HG02938 (cell line): ENCODE measurements around the gene MLST8.
"Not testable (repeated sequence)": the region's sequence is repeated elsewhere in the genome, so short reads cannot be mapped to it uniquely, and the experiment has no call there.

Source experiments
- ATAC-seq: cut with Tn5 transposase; IDR thresholded peaks from one replicate; pipeline ENCODE4 v1.9.1; 2021; ENCODE audit warnings: mild to moderate bottlenecking, moderate library complexity; ENCODE audit not compliant: unreplicated experiment

Gene MLST8

GRCh38 chr16:2229091-2229490 lies 23.8 kb downstream of the MLST8 start:
- ATAC-seq: no peak

GRCh38 chr16:2229632-2230250 lies 24.5 kb downstream of the MLST8 start:
- ATAC-seq: no peak

GRCh38 chr16:2230376-2230775 lies 25.1 kb downstream of the MLST8 start:
- no peak for ATAC-seq

- ATAC-seq: no peak
Measured at GRCh38 chr16:2231016-2231931, 26.0 kb downstream of the MLST8 start.

- no peak for ATAC-seq
Measured at GRCh38 chr16:2232094-2232990, 27.1 kb downstream of the MLST8 start.

- no peak for ATAC-seq
Measured at GRCh38 chr16:2233046-2233775, 28.0 kb downstream of the MLST8 start.

- no peak for ATAC-seq
Measured at GRCh38 chr16:2233872-2234812, 28.9 kb downstream of the MLST8 start.

GRCh38 chr16:2234813-2235170 lies 29.5 kb downstream of the MLST8 start:
- ATAC-seq: no peak

GRCh38 chr16:2235234-2235651 lies 30.0 kb downstream of the MLST8 start:
- no peak for ATAC-seq

GRCh38 chr16:2235695-2236336 lies 30.6 kb downstream of the MLST8 start:
- no peak for ATAC-seq

GRCh38 chr16:2236337-2237101 lies 31.3 kb downstream of the MLST8 start, which contains the start of gene DNASE1L2:
Gene DNASE1L2 (plus strand): TSS chr16:2236444. CDS start chr16:2236817, 373 bp downstream.
- ATAC-seq: no peak

- ATAC-seq: no peak
Measured at GRCh38 chr16:2237102-2237482, 31.8 kb downstream of the MLST8 start.

GRCh38 chr16:2237493-2238149 lies 32.4 kb downstream of the MLST8 start:
- no peak for ATAC-seq

- ATAC-seq: no peak
Measured at GRCh38 chr16:2238150-2238837, 33.0 kb downstream of the MLST8 start.

GRCh38 chr16:2238838-2239675 lies 33.8 kb downstream of the MLST8 start:
- ATAC-seq: no peak

GRCh38 chr16:2240331-2240730 lies 35.1 kb downstream of the MLST8 start:
- ATAC-seq: not testable (repeated sequence)
